HG02763 (cell line): Measurements from ENCODE around the gene ABLIM1.

ENCODE experiments used
- ATAC-seq: cut with Tn5 transposase; IDR thresholded peaks from one replicate; pipeline ENCODE4 v1.9.1; 2021; ENCODE audit warnings: mild to moderate bottlenecking, moderate library complexity; ENCODE audit not compliant: unreplicated experiment

ABLIM1 gene

DNA sequence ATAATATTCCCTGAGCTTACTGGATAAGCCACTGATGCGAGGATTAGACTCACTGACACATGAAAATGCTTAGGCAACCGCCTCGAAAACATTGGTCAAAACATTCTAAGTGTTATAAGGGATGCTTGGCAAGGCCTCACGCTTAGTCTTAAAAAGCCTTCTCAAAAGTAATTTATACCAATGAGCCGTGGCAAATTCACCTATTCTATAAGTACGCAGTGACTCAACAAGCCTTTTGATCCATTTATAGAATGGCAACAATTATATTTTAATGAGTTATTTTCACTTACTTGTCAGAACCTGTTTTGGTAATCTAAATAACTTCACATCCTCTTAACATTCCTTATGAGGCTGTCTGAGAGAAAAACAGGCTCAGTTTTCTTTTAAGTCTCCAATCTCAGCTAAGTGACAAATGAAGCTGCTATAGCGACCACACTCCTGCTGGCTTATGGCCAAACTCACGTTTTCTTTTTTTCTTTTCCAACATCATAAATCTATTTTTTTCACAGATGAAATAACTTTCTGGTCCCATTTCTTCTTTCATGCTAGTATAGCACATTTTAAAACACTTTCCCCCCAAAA lies 132.6 kb downstream of the ABLIM1 start:
- no peak for ATAC-seq

- no peak for ATAC-seq
Measured at GRCh38 chr10:114523876-114524275, 134.2 kb downstream of the ABLIM1 start.

- no peak for ATAC-seq
Measured at GRCh38 chr10:114521255-114521654, 136.8 kb downstream of the ABLIM1 start.

GRCh38 chr10:114520453-114520852 lies 137.6 kb downstream of the ABLIM1 start:
- no peak for ATAC-seq

- ATAC-seq = no peak
Measured at GRCh38 chr10:114519756-114520293, 138.2 kb downstream of the ABLIM1 start.

GRCh38 chr10:114519306-114519669 lies 138.8 kb downstream of the ABLIM1 start:
- ATAC-seq = no peak

DNA sequence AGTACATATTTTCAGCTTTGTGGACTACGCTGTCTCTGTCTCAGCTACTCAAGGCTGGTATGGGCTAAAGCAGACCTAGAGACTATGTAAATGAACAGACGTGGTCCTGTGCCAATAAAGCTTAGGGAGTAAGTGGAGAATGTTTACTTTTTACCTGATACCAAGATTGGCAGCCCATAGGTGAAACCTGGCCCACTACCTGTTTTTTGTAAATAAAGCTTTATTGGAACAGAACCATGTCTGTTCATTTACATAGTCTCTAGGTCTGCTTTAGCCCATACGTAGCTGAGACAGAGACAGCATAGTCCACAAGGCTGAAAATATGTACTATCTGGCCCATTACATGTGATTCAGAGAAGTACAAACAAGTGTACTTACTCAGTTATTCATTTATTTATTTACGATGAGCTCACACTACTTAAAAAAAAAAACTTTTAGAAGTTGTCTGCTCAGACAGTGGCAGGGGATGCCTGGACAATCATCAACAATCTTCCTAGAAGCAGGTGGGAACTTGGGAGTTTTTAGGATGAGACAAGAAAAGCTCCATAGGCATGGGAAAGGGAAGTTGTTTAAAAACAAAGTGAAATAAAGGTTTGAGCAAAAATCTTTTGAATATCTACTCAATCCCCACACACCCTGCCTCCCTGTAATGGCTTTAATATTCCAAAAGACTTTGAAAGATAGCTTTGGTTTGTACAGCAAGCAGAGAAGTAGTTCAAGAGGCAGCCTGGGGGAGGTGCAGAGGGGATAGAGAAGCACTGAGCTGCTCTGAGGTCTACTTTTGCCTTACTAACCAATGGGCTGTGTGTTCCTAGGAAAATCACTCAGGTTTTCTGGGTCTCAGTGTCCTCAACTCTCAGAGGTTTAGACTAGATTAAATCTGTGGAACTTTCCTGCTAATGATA lies 139.4 kb downstream of the ABLIM1 start:
- no peak for ATAC-seq

- ATAC-seq = no peak
Measured at GRCh38 chr10:114517368-114518250, 140.5 kb downstream of the ABLIM1 start.

DNA sequence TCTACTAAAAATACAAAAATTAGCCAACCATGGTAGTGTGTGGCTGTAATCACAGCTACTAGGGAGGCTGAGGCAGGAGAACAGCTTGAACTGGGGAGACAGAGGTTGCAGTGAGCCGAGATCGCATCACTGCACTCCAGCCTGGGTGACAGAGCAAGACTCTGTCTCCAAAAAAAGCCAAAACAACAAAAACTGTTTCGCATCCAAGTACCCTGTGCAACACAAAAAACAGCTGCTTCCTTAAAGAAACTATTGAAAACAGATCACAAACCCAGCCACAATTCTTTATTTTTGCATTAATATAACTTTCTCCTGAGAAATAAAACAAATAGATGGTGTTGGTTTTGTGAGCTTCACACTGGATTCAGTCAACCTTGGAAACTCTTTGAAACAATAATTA lies 141.7 kb downstream of the ABLIM1 start:
- ATAC-seq = no peak

DNA sequence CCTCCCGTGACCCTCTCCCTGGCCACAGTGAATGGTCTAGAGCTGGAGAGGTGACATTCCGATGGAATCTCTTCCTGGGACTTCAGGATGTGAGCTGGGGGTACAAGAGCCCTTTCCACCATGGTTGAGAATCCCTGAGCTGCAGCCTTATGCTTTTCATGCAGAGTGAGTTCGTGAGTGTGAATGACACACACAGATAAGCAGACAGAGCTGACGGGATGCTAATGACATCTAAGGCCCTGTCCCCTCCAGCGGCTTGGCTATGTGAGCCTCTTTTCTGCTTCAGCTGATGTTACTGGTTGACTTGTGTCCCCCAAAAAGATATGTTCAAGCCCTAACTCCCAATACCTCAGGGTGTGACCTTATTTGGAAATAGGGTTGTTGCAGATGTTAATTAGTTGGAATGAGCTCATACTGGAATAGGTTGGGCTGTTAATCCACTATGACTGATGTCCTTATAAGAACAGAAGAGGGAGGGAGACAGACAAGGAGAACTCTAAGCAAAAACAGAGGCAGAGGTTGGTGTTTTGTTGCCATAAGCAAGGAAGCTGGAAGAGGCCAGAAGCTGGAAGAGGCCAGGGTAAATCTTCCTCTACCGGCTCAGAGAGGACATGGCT lies 142.7 kb downstream of the ABLIM1 start:
- ATAC-seq = no peak

- no peak for ATAC-seq
Measured at GRCh38 chr10:114513381-114513792, 144.7 kb downstream of the ABLIM1 start.

DNA sequence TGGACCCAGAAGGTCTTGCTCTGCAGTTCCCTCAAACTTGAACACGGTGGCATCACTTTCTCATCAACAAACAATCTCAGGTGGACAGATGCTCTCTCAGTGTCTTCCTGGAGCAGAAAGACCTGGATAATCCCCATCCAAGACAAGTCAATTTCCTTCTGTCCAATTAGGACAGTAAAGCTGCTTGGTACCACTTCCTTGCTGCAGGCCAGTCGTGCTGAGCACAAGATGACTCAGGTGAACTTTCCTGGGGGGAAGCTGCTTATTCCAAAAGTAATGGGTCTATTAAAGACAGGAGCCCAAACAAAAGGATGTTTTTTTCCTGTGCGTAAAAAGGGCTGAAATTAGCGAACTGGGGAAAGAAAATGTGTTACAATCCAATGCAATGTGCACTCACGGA lies 146.2 kb downstream of the ABLIM1 start:
- ATAC-seq = no peak

DNA sequence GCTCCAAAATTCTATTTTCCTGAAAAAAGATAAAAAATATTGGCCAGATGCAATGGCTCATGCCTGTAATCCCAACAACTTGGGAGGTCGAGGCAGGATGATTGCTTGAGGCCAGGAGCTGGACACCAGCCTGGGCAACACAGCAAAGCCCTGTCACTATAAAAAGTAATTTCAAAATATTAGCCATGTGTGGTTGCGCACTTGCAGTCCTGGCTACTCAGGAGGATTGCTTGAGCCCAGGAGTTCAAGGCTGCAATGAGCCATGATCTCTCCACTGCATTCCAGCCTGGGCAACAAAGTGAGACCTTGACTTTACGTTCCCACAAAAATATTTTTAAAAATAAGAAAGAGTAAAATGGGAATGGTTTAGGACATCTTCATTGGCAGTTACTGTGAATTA lies 149.7 kb downstream of the ABLIM1 start:
- ATAC-seq = no peak

GRCh38 chr10:114507449-114507848 lies 150.6 kb downstream of the ABLIM1 start:
- no peak for ATAC-seq

DNA sequence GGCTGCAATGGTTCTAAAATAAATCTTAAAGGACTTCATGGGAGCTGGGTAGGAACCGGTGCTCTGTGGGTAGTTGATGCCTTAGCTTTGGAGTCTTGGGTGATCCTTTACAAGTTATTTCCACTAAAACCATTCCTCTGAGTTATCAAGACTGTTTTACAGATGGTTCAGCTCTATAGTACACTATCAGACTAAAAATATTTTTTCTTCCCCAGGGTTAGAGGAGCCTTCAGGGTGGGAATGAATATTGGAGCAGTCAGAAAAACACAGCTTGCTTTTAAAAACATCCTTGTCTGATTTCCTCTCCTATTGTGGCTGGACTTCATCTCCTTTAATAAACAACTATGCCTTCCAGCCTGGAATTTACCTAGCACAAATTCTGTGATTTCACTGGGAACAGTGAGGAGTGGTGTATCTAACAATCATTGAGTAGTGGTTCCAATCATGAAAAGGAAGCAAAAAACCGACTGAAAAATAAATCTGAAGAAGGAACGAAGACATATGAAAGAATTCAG lies 151.1 kb downstream of the ABLIM1 start:
- no peak for ATAC-seq

GRCh38 chr10:114504769-114505579 lies 153.1 kb downstream of the ABLIM1 start:
- no peak for ATAC-seq

DNA sequence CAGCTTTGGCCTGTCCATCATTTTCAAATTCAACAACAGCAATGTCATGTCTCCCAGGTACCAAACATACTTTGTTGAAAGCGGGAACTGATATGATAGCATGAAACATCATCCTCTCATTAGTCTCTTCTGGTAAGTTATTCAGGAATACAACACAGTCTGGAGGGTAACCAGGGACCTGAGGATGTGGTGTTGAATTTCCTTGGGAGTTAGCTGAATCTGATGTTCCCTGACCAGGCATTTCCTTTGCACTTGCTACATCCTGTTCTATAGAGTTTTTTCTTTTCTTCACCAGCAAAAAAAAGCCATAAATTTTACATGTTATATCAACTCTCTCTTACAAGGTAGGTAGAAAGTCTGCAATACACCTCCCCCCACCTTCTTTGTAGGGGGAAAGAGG lies 156.0 kb downstream of the ABLIM1 start:
- no peak for ATAC-seq

DNA sequence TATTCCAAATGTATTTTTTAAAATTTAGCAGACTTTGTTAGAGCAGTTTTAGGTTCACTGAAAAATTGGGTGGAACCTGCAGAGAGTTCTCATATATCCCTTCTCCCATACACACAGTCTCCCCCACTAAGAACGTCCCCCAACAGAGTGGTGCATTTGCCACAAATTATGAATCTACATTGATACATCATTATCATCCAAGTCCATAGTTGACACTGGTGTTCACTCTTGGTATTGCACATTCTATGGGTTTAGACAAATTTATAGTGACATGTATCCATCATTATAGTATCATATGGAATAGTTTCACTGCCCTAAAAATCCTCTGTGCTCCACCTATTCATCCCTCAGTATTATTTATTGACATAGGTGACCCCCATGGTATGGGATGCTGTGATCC lies 156.4 kb downstream of the ABLIM1 start:
- no peak for ATAC-seq

DNA sequence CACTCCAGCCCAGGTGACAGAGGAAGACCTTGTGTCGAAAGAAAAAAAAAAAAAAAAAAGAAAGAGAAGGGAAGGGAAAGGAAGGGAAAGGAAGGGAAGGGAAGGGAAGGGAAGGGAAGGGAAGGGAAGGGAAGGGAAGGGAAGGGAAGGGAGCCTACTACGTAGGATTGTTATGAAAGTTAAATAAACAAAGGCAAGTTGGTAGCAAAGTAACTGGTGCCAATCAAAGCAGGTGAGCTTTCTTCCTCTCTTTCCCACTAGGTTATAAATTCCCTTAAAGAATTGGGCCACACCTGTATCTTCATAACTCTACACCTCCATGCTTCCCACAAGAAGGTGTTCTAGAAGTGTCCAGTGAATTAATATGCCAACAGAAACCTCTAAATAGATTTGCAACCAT lies 157.4 kb downstream of the ABLIM1 start:
- ATAC-seq = no peak
